HepG2 (cell line): ENCODE results near the gene RAD9A. TPM values are rescaled to one million over a fixed set of nuclear protein-coding genes. Genes with fewer than 3 reads are reported as not detected.

Experiments used
- CBFB ChIP-seq: sonication (generic); formaldehyde crosslinking; IDR thresholded peaks from 2 replicates; pipeline ENCODE4 v1.4.0; 2020; ENCODE audit warnings: missing genetic modification reagents
- GABPA ChIP-seq, 2 experiments: IDR thresholded peaks; 2 replicates each; pipeline ENCODE4 v1.6.1; 2011 to 2016; ENCODE audit warnings: low read depth in 2 of 2, low read length in 1 of 2, missing biosample characterization in 1 of 2, missing genetic modification characterization in 1 of 2
- GATA4 ChIP-seq: sonication (generic); IDR thresholded peaks from 2 replicates; pipeline ENCODE4 v1.6.1; 2016; ENCODE audit warnings: antibody characterized with exemption, low read depth, borderline replicate concordance
- ONECUT2 ChIP-seq: sonication (generic); formaldehyde crosslinking; IDR thresholded peaks from 2 replicates; pipeline ENCODE4 v1.4.0; 2020; ENCODE audit warnings: missing genetic modification reagents
- RBFOX2 ChIP-seq: fragments of 200-400 bp; formaldehyde crosslinking; IDR thresholded peaks from 2 replicates; pipeline ENCODE4 v1.6.1; 2017; ENCODE audit warnings: low read depth, mild to moderate bottlenecking, low read length
- SKI ChIP-seq: fragments of 450-650 bp; IDR thresholded peaks from one replicate; pipeline ENCODE4 v1.6.1; 2018; ENCODE audit warnings: mild to moderate bottlenecking; ENCODE audit not compliant: partially characterized antibody
- SP1 ChIP-seq, 2 experiments: fragments of 450-650 bp in 1 of 2; sonication (generic) in 1 of 2; formaldehyde crosslinking in 1 of 2; IDR thresholded peaks; 2 replicates each; pipeline versions ENCODE4 v1.4.0 to v1.6.1; 2016 to 2020; ENCODE audit warnings: missing genetic modification reagents in 1 of 2
- STAT5B ChIP-seq: sonication (generic); formaldehyde crosslinking; IDR thresholded peaks from 2 replicates; pipeline ENCODE4 v1.4.0; 2020; ENCODE audit warnings: missing genetic modification reagents
- TAF1 ChIP-seq: sonication (generic); formaldehyde crosslinking; IDR thresholded peaks from 2 replicates; pipeline ENCODE4 v1.4.0; 2020; ENCODE audit warnings: missing genetic modification reagents
- TMF1 ChIP-seq: sonication (generic); formaldehyde crosslinking; IDR thresholded peaks from 2 replicates; pipeline ENCODE4 v1.8.1; 2022; ENCODE audit warnings: low read depth, missing genetic modification reagents
- YY1 ChIP-seq: IDR thresholded peaks from 2 replicates; pipeline ENCODE4 v1.6.1; 2011; ENCODE audit warnings: low read length, low read depth, moderate library complexity, mild to moderate bottlenecking; ENCODE audit not compliant: insufficient read depth, insufficient replicate concordance
- ZFY ChIP-seq: sonication (generic); formaldehyde crosslinking; IDR thresholded peaks from 2 replicates; pipeline ENCODE4 v1.4.0; 2020; ENCODE audit warnings: missing genetic modification reagents
- ZNF234 ChIP-seq: sonication (generic); formaldehyde crosslinking; conservative IDR thresholded peaks from 2 replicates; pipeline ENCODE4 v1.5.1; 2020; ENCODE audit warnings: mild to moderate bottlenecking, missing genetic modification reagents
- ZZZ3 ChIP-seq: sonication (generic); formaldehyde crosslinking; IDR thresholded peaks from 2 replicates; pipeline ENCODE4 v1.4.0; 2020; ENCODE audit warnings: missing genetic modification reagents, mild to moderate bottlenecking, borderline replicate concordance
- polyA plus RNA-seq, 8 experiments: library from polyadenylated mRNA; depleted of rRNA in 3 of 8; stranded (reverse) in 7 of 8; unstranded in 1 of 8; fragments of >200 nt; fragmentation: Illumina TruSeq in 4 of 8; extraction: Trizol in 4 of 8; gene quantifications; 2 replicates each; pipeline versions ENCODE4 v1.2.1 to v1.2.3, GENCODE V29; 2011 to 2016; ENCODE audit warnings: low read depth in 4 of 8, missing spikeins in 1 of 8, mixed read lengths in 1 of 8; ENCODE audit not compliant: insufficient read depth in 1 of 8
- total RNA-seq, 5 experiments: library from RNA; depleted of rRNA; stranded (reverse); fragments of >200 nt; fragmentation: Illumina TruSeq; extraction: Trizol; gene quantifications; 2 replicates each; pipeline ENCODE4 v1.2.3, GENCODE V29; 2016; ENCODE audit warnings: low read depth in 1 of 5
- TF ChIP-seq, protein P1 (sequence below): sonication (generic); formaldehyde crosslinking; IDR thresholded peaks from 2 replicates; pipeline ENCODE4 v1.8.1; 2022; ENCODE audit warnings: low read depth, mild to moderate bottlenecking, missing genetic modification reagents
- TF ChIP-seq, protein P2 (sequence below): IDR thresholded peaks from 2 replicates; pipeline ENCODE4 v1.6.1; 2016; ENCODE audit warnings: control low read depth
- TF ChIP-seq, protein P3 (sequence below), 2 experiments: sonication (generic) in 1 of 2; formaldehyde crosslinking in 1 of 2; IDR thresholded peaks; 2 replicates each; pipeline versions ENCODE4 v1.4.0 to v1.6.1; 2018 to 2020; ENCODE audit warnings: missing genetic modification reagents in 2 of 2, borderline replicate concordance in 1 of 2, low read depth in 1 of 2, mild to moderate bottlenecking in 1 of 2, missing biosample characterization in 1 of 2
- TF ChIP-seq, protein P4 (sequence below): IDR thresholded peaks from 2 replicates; pipeline ENCODE4 v1.6.1; 2012; ENCODE audit warnings: inconsistent platforms
- TF ChIP-seq, protein P5 (sequence below): sonication (generic); formaldehyde crosslinking; IDR thresholded peaks from 2 replicates; pipeline ENCODE4 v1.4.0; 2020; ENCODE audit warnings: missing genetic modification reagents

Gene RAD9A
- total and polyA plus RNA-seq, 2 of the 13 experiments (the other 11 are each of a cell fraction or from before 2014, with no cell fraction given), result 10.1 to 15.7 TPM

DNA sequence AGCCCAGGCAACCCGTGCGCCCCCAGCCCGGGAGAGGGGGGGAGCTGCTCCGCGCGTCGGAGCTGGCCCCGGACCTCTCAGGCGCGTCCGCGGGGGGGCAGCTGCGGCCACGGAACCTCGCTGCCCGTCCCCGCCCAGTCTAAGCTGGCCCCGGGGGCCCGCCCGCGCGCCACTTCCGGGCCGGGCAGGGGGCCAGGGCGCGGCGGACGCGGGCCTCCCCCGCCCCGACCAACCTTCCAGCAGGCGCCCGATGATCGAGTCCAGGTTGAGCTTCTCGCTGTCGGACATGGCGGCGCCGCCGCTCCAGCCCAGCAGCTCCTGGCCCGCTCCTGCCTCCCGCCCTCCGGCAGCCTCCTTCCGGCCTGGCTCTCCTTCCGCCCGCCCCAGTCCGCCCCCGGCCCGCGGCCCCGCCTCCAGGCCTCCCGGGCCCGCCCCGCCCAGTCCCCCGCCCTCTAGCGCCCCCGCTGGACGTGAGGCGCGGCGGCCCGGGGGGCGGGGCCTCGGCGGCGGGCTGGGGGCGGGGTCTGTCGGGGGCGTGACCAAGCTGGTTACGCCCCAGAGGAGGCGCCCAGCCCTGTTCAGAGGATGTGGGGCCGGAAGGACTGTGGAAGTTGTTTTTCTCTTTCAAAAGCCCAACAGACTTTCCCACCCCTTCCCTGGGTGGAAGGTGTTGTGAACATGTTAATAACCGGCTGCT is 9.9 kb downstream of the RAD9A start, which contains the start of gene PPP1CA (continued):
- TF ChIP-seq ZNF234 (CRISPR knock-in tag) (no peak), GATA4 (0 out of 2 replicates have a peak, but pooled peaks have one; percentile 22), ONECUT2 (CRISPR knock-in tag) (no peak), RBFOX2 (peak; percentile 88), STAT5B (no peak), TAF1 (CRISPR knock-in tag) (peak; percentile 13; the same call in 1 of the 2 replicates), TMF1 (peak; percentile 17; the same call in 1 of the 2 replicates), SP1 (IDR thresholded peaks at IDR 0.05) (no peak), SP1 (CRISPR knock-in tag; IDR thresholded peaks at IDR 0.05) (peak; percentile 81), GABPA (IDR thresholded peaks at IDR 0.05; ENCODE audit: low read depth, low read length) (peak; percentile 67), GABPA (CRISPR knock-in tag; IDR thresholded peaks at IDR 0.05; ENCODE audit: low read depth) (peak; percentile 55; the same call in 1 of the 2 replicates), ZZZ3 (CRISPR knock-in tag) (no peak), CBFB (CRISPR knock-in tag) (0 out of 2 replicates have a peak, but pooled peaks have one; percentile 9), YY1 (peak; percentile 88), SKI (peak; percentile 9), ZFY (CRISPR knock-in tag) (peak; percentile 81)
- TF ChIP-seq, protein P1, sequence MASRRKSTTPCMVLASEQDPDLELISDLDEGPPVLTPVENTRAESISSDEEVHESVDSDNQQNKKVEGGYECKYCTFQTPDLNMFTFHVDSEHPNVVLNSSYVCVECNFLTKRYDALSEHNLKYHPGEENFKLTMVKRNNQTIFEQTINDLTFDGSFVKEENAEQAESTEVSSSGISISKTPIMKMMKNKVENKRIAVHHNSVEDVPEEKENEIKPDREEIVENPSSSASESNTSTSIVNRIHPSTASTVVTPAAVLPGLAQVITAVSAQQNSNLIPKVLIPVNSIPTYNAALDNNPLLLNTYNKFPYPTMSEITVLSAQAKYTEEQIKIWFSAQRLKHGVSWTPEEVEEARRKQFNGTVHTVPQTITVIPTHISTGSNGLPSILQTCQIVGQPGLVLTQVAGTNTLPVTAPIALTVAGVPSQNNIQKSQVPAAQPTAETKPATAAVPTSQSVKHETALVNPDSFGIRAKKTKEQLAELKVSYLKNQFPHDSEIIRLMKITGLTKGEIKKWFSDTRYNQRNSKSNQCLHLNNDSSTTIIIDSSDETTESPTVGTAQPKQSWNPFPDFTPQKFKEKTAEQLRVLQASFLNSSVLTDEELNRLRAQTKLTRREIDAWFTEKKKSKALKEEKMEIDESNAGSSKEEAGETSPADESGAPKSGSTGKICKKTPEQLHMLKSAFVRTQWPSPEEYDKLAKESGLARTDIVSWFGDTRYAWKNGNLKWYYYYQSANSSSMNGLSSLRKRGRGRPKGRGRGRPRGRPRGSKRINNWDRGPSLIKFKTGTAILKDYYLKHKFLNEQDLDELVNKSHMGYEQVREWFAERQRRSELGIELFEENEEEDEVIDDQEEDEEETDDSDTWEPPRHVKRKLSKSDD (CRISPR knock-in tag), result no peak
- TF ChIP-seq, protein P2, sequence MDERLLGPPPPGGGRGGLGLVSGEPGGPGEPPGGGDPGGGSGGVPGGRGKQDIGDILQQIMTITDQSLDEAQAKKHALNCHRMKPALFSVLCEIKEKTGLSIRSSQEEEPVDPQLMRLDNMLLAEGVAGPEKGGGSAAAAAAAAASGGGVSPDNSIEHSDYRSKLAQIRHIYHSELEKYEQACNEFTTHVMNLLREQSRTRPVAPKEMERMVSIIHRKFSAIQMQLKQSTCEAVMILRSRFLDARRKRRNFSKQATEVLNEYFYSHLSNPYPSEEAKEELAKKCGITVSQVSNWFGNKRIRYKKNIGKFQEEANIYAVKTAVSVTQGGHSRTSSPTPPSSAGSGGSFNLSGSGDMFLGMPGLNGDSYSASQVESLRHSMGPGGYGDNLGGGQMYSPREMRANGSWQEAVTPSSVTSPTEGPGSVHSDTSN (CRISPR knock-in tag), result no peak
- TF ChIP-seq, protein P3, sequence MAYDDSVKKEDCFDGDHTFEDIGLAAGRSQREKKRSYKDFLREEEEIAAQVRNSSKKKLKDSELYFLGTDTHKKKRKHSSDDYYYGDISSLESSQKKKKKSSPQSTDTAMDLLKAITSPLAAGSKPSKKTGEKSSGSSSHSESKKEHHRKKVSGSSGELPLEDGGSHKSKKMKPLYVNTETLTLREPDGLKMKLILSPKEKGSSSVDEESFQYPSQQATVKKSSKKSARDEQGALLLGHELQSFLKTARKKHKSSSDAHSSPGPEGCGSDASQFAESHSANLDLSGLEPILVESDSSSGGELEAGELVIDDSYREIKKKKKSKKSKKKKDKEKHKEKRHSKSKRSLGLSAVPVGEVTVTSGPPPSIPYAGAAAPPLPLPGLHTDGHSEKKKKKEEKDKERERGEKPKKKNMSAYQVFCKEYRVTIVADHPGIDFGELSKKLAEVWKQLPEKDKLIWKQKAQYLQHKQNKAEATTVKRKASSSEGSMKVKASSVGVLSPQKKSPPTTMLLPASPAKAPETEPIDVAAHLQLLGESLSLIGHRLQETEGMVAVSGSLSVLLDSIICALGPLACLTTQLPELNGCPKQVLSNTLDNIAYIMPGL (CRISPR knock-in tag; IDR thresholded peaks at IDR 0.05; ENCODE audit: borderline replicate concordance in 1 of 2, low read depth in 1 of 2), result peak in 1 of 2 experiments; percentile 67; a peak in 3 of 4 replicates
- TF ChIP-seq, protein P4, sequence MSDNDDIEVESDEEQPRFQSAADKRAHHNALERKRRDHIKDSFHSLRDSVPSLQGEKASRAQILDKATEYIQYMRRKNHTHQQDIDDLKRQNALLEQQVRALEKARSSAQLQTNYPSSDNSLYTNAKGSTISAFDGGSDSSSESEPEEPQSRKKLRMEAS, result peak; percentile 74
- TF ChIP-seq, protein P5, sequence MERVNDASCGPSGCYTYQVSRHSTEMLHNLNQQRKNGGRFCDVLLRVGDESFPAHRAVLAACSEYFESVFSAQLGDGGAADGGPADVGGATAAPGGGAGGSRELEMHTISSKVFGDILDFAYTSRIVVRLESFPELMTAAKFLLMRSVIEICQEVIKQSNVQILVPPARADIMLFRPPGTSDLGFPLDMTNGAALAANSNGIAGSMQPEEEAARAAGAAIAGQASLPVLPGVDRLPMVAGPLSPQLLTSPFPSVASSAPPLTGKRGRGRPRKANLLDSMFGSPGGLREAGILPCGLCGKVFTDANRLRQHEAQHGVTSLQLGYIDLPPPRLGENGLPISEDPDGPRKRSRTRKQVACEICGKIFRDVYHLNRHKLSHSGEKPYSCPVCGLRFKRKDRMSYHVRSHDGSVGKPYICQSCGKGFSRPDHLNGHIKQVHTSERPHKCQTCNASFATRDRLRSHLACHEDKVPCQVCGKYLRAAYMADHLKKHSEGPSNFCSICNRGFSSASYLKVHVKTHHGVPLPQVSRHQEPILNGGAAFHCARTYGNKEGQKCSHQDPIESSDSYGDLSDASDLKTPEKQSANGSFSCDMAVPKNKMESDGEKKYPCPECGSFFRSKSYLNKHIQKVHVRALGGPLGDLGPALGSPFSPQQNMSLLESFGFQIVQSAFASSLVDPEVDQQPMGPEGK (CRISPR knock-in tag), result peak; percentile 88
